Activated T-helper 9 cell treated with anti-CD3 and anti-CD28 coated beads, Interleukin-2, amount 50 U/mL, for 16 hours (primary cell): ENCODE measurements around the gene UQCR11.

Experiments used
- DNase-seq: peaks from one replicate; pipeline ENCODE4 v3.0.0-alpha.2; 2020; ENCODE audit warnings: low read depth

The UQCR11 gene

GRCh38 chr19:1567116-1567847, 38.0 kb downstream of the UQCR11 start:
- no peak for DNase-seq

- DNase-seq, result no peak
Observed at GRCh38 chr19:1566392-1567115, 38.7 kb downstream of the UQCR11 start.

- DNase-seq, result no peak
Observed at GRCh38 chr19:1563251-1563650, 42.0 kb downstream of the UQCR11 start.

GRCh38 chr19:1561236-1561842, 43.9 kb downstream of the UQCR11 start:
- no peak for DNase-seq

GRCh38 chr19:1560286-1560882, 44.9 kb downstream of the UQCR11 start:
- DNase-seq, result no peak

GRCh38 chr19:1558552-1558951, 46.7 kb downstream of the UQCR11 start:
- DNase-seq, result no peak

GRCh38 chr19:1556390-1557070, 48.7 kb downstream of the UQCR11 start:
- DNase-seq, result no peak

GRCh38 chr19:1555487-1556389, 49.5 kb downstream of the UQCR11 start:
- DNase-seq, result no peak

GRCh38 chr19:1554968-1555367, 50.3 kb downstream of the UQCR11 start:
- DNase-seq, result no peak

GRCh38 chr19:1553415-1553814, 51.8 kb downstream of the UQCR11 start:
- DNase-seq, result no peak

GRCh38 chr19:1551068-1552040, 53.9 kb downstream of the UQCR11 start:
- DNase-seq, result no peak

- DNase-seq, result no peak
Observed at GRCh38 chr19:1549332-1549945, 55.8 kb downstream of the UQCR11 start.
